CD4-positive, alpha-beta T cell (primary cell): ENCODE data around the gene SLCO2A1. TPM values are rescaled to one million over a fixed set of nuclear protein-coding genes. Genes with fewer than 3 reads are reported as not detected.

Experiments
- ATAC-seq: fragments of 200-7000 bp; cut with Tn5 transposase; one replicate; pipeline ENCODE4 v1.10.0; 2022; ENCODE audit warnings: mild to moderate bottlenecking; ENCODE audit not compliant: poor library complexity
- CTCF ChIA-PET: fragments of 350-600 bp; sonication (Branson Sonifier 250); formaldehyde crosslinking; loops from one replicate; lab custom pipeline; 2021; ENCODE audit warnings: antibody characterized with exemption, inconsistent platforms; lab: Charles Lee
- POLR2A ChIA-PET: fragments of 350-600 bp; sonication (Branson Sonifier 250); formaldehyde crosslinking; loops from one replicate; lab custom pipeline; 2021; ENCODE audit warnings: antibody characterized with exemption, inconsistent platforms; lab: Charles Lee
- DNase-seq, 14 experiments: peaks; one replicate each; pipeline ENCODE4 v3.0.0-alpha.2; 2013 to 2020; ENCODE audit warnings: mixed read lengths in 2 of 14
- H3K27ac ChIP-seq, 2 donors: one replicate each; pipeline versions ENCODE4 v1.5.1 to v1.7.0; 2013; ENCODE audit warnings: low read length in 2 of 2, low read depth in 1 of 2, mild to moderate bottlenecking in 1 of 2
- H3K27me3 ChIP-seq, 2 experiments: 1 replicate in 1 of 2; 2 replicates in 1 of 2; pipeline versions ENCODE4 v1.6.1 to v1.7.0; 2013; ENCODE audit warnings: low read length in 2 of 2, control low read depth in 1 of 2, mild to moderate bottlenecking in 1 of 2, moderate library complexity in 1 of 2; ENCODE audit not compliant: insufficient read depth in 2 of 2, control insufficient read depth in 1 of 2
- H3K36me3 ChIP-seq: one replicate; pipeline ENCODE4 v1.6.1; 2013; ENCODE audit warnings: low read length, control low read depth; ENCODE audit not compliant: insufficient read depth
- H3K4me1 ChIP-seq: one replicate; pipeline ENCODE4 v1.6.1; 2013; ENCODE audit warnings: low read length, control low read depth; ENCODE audit not compliant: insufficient read depth
- H3K4me3 ChIP-seq: one replicate; pipeline ENCODE4 v1.5.1; 2013; ENCODE audit warnings: mild to moderate bottlenecking, low read length, moderate library complexity
- H3K9me3 ChIP-seq, 2 experiments: 1 replicate in 1 of 2; 2 replicates in 1 of 2; pipeline versions ENCODE4 v1.6.1 to v1.7.0; 2013; ENCODE audit warnings: low read length in 2 of 2, mild to moderate bottlenecking in 2 of 2, control low read depth in 1 of 2, moderate library complexity in 1 of 2; ENCODE audit not compliant: control insufficient read depth in 1 of 2, insufficient read depth in 1 of 2
- H3K27ac Mint-ChIP-seq: one replicate; pipeline ENCODE4 v1.8.0; 2020; ENCODE audit warnings: mixed read lengths
- H3K27me3 Mint-ChIP-seq: one replicate; pipeline ENCODE4 v1.8.0; 2021; ENCODE audit warnings: mixed read lengths
- H3K36me3 Mint-ChIP-seq: one replicate; pipeline ENCODE4 v1.8.0; 2021; ENCODE audit warnings: low read depth, mixed read lengths
- H3K4me1 Mint-ChIP-seq: one replicate; pipeline ENCODE4 v1.8.0; 2021; ENCODE audit warnings: low read depth, mixed read lengths
- H3K4me3 Mint-ChIP-seq: one replicate; pipeline ENCODE4 v1.8.0; 2020; ENCODE audit warnings: mild to moderate bottlenecking, mixed read lengths
- H3K9me3 Mint-ChIP-seq: one replicate; pipeline ENCODE4 v1.8.0; 2020; ENCODE audit warnings: mixed read lengths
- intact Hi-C, 2 experiments: fragments of 100-400 bp; cut with DNase I in 1 of 2; cut with micrococcal nuclease in 1 of 2; formaldehyde crosslinking; loops; one replicate each; pipeline versions ENCODE4 v1.15.1 to v1.9.0; 2023 to 2025; cut with DNase I, micrococcal nuclease
- total RNA-seq, 174 experiments: library from RNA in 2 of 174; stranded (reverse) in 2 of 174; gene quantifications; one replicate each; pipeline ENCODE4 v1.2.3 and lab custom pipeline; 2021 to 2026
- TF ChIP-seq, protein P1 (sequence below): fragments of 200-600 bp; IDR thresholded peaks from one replicate; pipeline ENCODE4 v1.8.0; 2022; ENCODE audit warnings: antibody characterized with exemption, mild to moderate bottlenecking

SLCO2A1 gene
- total RNA-seq, 2 experiments from 2014 or later: not detected

DNA sequence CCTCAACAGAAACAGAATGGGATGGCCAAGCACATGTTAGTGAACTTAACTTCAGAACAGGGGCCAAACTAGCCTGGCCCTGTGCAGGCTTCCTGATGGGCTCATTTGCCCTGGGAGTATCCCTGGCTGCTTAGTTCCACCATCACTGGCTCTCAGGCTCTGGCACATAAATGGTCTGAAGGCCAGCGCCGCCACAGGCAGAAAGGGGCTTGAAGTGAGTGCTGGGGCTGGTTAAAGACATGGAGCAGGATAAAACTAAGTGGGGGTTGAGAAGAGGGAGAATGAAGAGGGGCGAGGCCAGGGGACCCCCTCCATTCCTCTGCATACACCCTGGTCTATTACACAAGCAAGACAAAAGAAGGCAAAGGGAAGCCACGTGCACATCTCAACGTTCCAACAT, 12.2 kb downstream of the SLCO2A1 start:
- H3K4me3 Mint-ChIP-seq: no peak overlapping the region
- Histone ChIP-seq H3K27ac (no peak overlapping the region), H3K36me3 (no peaks in the 10 kb centered on the region), H3K4me1 (no peaks in the 10 kb centered on the region), H3K4me3 (no peak overlapping the region), H3K9me3 (no peaks in the 10 kb centered on the region), H3K27me3 (no peaks in the 10 kb centered on the region)
- no peaks in the 10 kb centered on the region for H3K9me3 Mint-ChIP-seq
- ChIA-PET CTCF (no interaction called here), POLR2A (no interaction called here)
- H3K4me1 Mint-ChIP-seq: no peaks in the 10 kb centered on the region
- H3K36me3 Mint-ChIP-seq: no peaks in the 10 kb centered on the region
- ATAC-seq: no peak
- TF ChIP-seq, protein P1, sequence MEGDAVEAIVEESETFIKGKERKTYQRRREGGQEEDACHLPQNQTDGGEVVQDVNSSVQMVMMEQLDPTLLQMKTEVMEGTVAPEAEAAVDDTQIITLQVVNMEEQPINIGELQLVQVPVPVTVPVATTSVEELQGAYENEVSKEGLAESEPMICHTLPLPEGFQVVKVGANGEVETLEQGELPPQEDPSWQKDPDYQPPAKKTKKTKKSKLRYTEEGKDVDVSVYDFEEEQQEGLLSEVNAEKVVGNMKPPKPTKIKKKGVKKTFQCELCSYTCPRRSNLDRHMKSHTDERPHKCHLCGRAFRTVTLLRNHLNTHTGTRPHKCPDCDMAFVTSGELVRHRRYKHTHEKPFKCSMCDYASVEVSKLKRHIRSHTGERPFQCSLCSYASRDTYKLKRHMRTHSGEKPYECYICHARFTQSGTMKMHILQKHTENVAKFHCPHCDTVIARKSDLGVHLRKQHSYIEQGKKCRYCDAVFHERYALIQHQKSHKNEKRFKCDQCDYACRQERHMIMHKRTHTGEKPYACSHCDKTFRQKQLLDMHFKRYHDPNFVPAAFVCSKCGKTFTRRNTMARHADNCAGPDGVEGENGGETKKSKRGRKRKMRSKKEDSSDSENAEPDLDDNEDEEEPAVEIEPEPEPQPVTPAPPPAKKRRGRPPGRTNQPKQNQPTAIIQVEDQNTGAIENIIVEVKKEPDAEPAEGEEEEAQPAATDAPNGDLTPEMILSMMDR: no peak
- intact Hi-C loops: no loop called here
- H3K27ac Mint-ChIP-seq: no peak overlapping the region
- DNase-seq: no peak
- no peaks in the 10 kb centered on the region for H3K27me3 Mint-ChIP-seq

DNA sequence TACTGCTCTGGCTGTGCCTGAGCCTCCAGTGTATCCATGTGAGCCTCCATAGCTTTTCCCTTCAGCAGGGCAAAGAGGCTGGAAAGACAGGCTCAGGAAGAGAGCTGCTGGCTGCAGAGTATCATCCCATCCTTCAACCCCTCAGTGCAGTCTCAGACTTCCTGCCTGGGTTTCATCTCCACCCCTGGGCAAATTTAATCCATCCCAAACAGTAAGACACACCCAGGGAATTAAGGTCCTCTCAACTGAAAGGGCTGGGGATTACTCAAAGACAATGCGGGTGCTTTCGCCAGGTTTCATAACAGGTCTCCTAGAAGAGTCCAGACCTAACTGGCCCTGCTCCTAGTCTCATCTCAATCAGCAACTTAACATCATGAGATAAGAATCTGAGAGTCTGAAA, 15.5 kb downstream of the SLCO2A1 start:
- intact Hi-C loops: no loop called here
- ChIA-PET CTCF (no interaction called here), POLR2A (no interaction called here)
- ATAC-seq: no peak
- Histone ChIP-seq H3K4me3 (no peak overlapping the region), H3K27ac (no peak overlapping the region), H3K36me3 (no peaks in the 10 kb centered on the region), H3K27me3 (no peaks in the 10 kb centered on the region), H3K4me1 (no peaks in the 10 kb centered on the region), H3K9me3 (peaks cover 0 to 3% of the 10 kb centered on the region in 2 experiments)
- no peak overlapping the region for H3K27ac Mint-ChIP-seq
- H3K9me3 Mint-ChIP-seq: no peaks in the 10 kb centered on the region
- H3K4me3 Mint-ChIP-seq: no peak overlapping the region
- TF ChIP-seq, protein P1: no peak
- peaks cover 9% of the 10 kb centered on the region for H3K27me3 Mint-ChIP-seq
- H3K4me1 Mint-ChIP-seq: no peaks in the 10 kb centered on the region
- no peak for DNase-seq
- H3K36me3 Mint-ChIP-seq: no peaks in the 10 kb centered on the region

DNA sequence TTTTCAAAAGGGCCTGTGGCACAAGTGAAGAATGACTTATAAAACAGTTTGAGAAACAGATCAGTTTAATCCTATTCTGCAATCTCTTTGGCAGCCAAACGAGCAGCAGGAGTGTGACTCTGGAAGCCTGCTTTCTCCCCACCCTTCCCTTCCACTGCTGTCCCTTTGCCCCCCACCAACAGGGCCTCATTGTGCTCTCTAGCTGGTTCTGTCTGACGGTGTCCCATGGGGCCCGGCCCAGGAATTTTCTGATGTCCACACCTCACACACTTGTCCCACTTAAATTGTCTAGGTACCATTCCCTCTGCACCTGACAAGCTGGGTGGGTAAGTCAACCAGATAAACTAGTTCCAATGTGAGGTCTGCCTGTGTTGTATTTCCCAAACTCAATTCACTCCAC, 16.4 kb downstream of the SLCO2A1 start:
- ChIA-PET CTCF (no interaction called here), POLR2A (no interaction called here)
- Mint-ChIP-seq H3K27me3 (peaks cover 12% of the 10 kb centered on the region), H3K27ac (no peak overlapping the region), H3K36me3 (no peaks in the 10 kb centered on the region), H3K9me3 (no peaks in the 10 kb centered on the region), H3K4me1 (no peaks in the 10 kb centered on the region), H3K4me3 (no peak overlapping the region)
- no peak for DNase-seq
- ATAC-seq: no peak
- no peaks in the 10 kb centered on the region for H3K36me3 ChIP-seq
- H3K4me3 ChIP-seq: no peak overlapping the region
- intact Hi-C loops: no loop called here
- TF ChIP-seq, protein P1: no peak
- no peaks in the 10 kb centered on the region for H3K4me1 ChIP-seq
- H3K27ac ChIP-seq: no peak overlapping the region
- no peaks in the 10 kb centered on the region for H3K27me3 ChIP-seq
- peaks cover 0 to 3% of the 10 kb centered on the region in 2 experiments for H3K9me3 ChIP-seq
